HG03095 (cell line): ENCODE measurements around the gene NLRX1.
"Not testable (repeated sequence)": the region's sequence is repeated elsewhere in the genome, so short reads cannot be mapped to it uniquely, and the experiment has no call there.

Experiments
- ATAC-seq: cut with Tn5 transposase; IDR thresholded peaks from one replicate; pipeline ENCODE4 v1.9.1; 2021; ENCODE audit warnings: moderate library complexity; ENCODE audit not compliant: unreplicated experiment

The NLRX1 gene

GRCh38 chr11:119154178-119154577, 14.3 kb upstream of the NLRX1 start:
- ATAC-seq: no peak

GRCh38 chr11:119155733-119156492, 12.6 kb upstream of the NLRX1 start:
- ATAC-seq: no peak

- ATAC-seq: no peak
Observed at GRCh38 chr11:119156496-119156895, 12.0 kb upstream of the NLRX1 start.

- no peak for ATAC-seq
Observed at GRCh38 chr11:119157063-119157462, 11.5 kb upstream of the NLRX1 start.

- no peak for ATAC-seq
Observed at GRCh38 chr11:119158467-119158866, 10.1 kb upstream of the NLRX1 start.

GRCh38 chr11:119160151-119160550, 8.4 kb upstream of the NLRX1 start:
- ATAC-seq: no peak

- no peak for ATAC-seq
Observed at GRCh38 chr11:119161871-119162270, 6.7 kb upstream of the NLRX1 start.

GRCh38 chr11:119166368-119167076, 2.0 kb upstream of the NLRX1 start:
- no peak for ATAC-seq

GRCh38 chr11:119167077-119167458, 1.5 kb upstream of the NLRX1 start:
- not testable (repeated sequence) for ATAC-seq

GRCh38 chr11:119167933-119168332, 592 bp upstream of the NLRX1 start:
- no peak for ATAC-seq

- peak; percentile 26 for ATAC-seq
Observed at GRCh38 chr11:119169282-119169719, 776 bp downstream of the NLRX1 start.

- ATAC-seq: no peak
Observed at GRCh38 chr11:119172513-119172912, 4.0 kb downstream of the NLRX1 start.

GRCh38 chr11:119173453-119173852, 4.9 kb downstream of the NLRX1 start:
- ATAC-seq: no peak

GRCh38 chr11:119175493-119176077, 7.1 kb downstream of the NLRX1 start:
- ATAC-seq: no peak

- no peak for ATAC-seq
Observed at GRCh38 chr11:119178166-119178680, 9.7 kb downstream of the NLRX1 start.

- ATAC-seq: no peak
Observed at GRCh38 chr11:119179342-119179741, 10.8 kb downstream of the NLRX1 start.

GRCh38 chr11:119179983-119180382, 11.5 kb downstream of the NLRX1 start:
- no peak for ATAC-seq

- no peak for ATAC-seq
Observed at GRCh38 chr11:119180729-119181676, 12.5 kb downstream of the NLRX1 start.

- ATAC-seq: no peak
Observed at GRCh38 chr11:119181677-119182412, 13.3 kb downstream of the NLRX1 start.

GRCh38 chr11:119184399-119184798, 15.9 kb downstream of the NLRX1 start:
- not testable (repeated sequence) for ATAC-seq
